H9 (cell line): ENCODE results near the gene TLX1. TPM values are rescaled to one million over a fixed set of nuclear protein-coding genes. Genes with fewer than 3 reads are reported as not detected.

Experiments
- DNase-seq: peaks from one replicate; pipeline ENCODE4 v3.0.0-alpha.2; 2017
- H2AFZ ChIP-seq: one replicate; pipeline ENCODE4 v1.6.1; 2013; ENCODE audit warnings: mild to moderate bottlenecking, low read length, control low read depth, moderate library complexity
- H2AK5ac ChIP-seq: 2 replicates; pipeline ENCODE4 v1.6.1; 2013; ENCODE audit warnings: low read length, control low read depth, mixed read lengths; ENCODE audit not compliant: insufficient read length
- H2BK120ac ChIP-seq: one replicate; pipeline ENCODE4 v1.6.1; 2013; ENCODE audit warnings: low read depth, mild to moderate bottlenecking, low read length, control low read depth, inconsistent platforms; ENCODE audit not compliant: poor library complexity, severe bottlenecking
- H2BK12ac ChIP-seq: 2 replicates; pipeline ENCODE4 v1.6.1; 2013; ENCODE audit warnings: low read length, control low read depth, mixed read lengths, low read depth; ENCODE audit not compliant: insufficient read length
- H2BK15ac ChIP-seq: 2 replicates; pipeline ENCODE4 v1.6.1; 2013; ENCODE audit warnings: low read depth, low read length, control low read depth
- H2BK20ac ChIP-seq: one replicate; pipeline ENCODE4 v1.6.1; 2013; ENCODE audit warnings: low read depth, mild to moderate bottlenecking, low read length, control low read depth, inconsistent platforms; ENCODE audit not compliant: poor library complexity, severe bottlenecking
- H2BK5ac ChIP-seq: 2 replicates; pipeline ENCODE4 v1.6.1; 2013; ENCODE audit warnings: low read length, control low read depth, mixed read lengths; ENCODE audit not compliant: insufficient read length
- H3K14ac ChIP-seq: 2 replicates; pipeline ENCODE4 v1.6.1; 2013; ENCODE audit warnings: low read length, control low read depth; ENCODE audit not compliant: insufficient read depth
- H3K18ac ChIP-seq: 2 replicates; pipeline ENCODE4 v1.6.1; 2013; ENCODE audit warnings: low read depth, mild to moderate bottlenecking, mixed read lengths, low read length, control low read depth; ENCODE audit not compliant: insufficient read length
- H3K23ac ChIP-seq: 2 replicates; pipeline ENCODE4 v1.6.1; 2013; ENCODE audit warnings: low read length, control low read depth, mixed read lengths, low read depth; ENCODE audit not compliant: insufficient read length
- H3K23me2 ChIP-seq: 2 replicates; pipeline ENCODE4 v1.6.1; 2013; ENCODE audit warnings: low read depth, mild to moderate bottlenecking, mixed read lengths, low read length, control low read depth; ENCODE audit not compliant: insufficient read length, poor library complexity, severe bottlenecking
- H3K27ac ChIP-seq: 2 replicates; pipeline ENCODE4 v1.5.1; 2013; ENCODE audit warnings: low read length, control low read depth, mixed read lengths, low read depth; ENCODE audit not compliant: insufficient read length
- H3K27me3 ChIP-seq: 2 replicates; pipeline ENCODE4 v1.6.1; 2013; ENCODE audit warnings: low read length, control low read depth, inconsistent platforms; ENCODE audit not compliant: insufficient read depth
- H3K4ac ChIP-seq: 2 replicates; pipeline ENCODE4 v1.6.1; 2013; ENCODE audit warnings: low read depth, mild to moderate bottlenecking, control low read depth, inconsistent platforms, low read length, moderate library complexity
- H3K4me1 ChIP-seq: 2 replicates; pipeline ENCODE4 v1.6.1; 2013; ENCODE audit warnings: low read length, control low read depth, inconsistent platforms; ENCODE audit not compliant: insufficient read depth
- H3K4me2 ChIP-seq: 2 replicates; pipeline ENCODE4 v1.6.1; 2013; ENCODE audit warnings: low read length, control low read depth, mixed read lengths; ENCODE audit not compliant: insufficient read length, insufficient read depth
- H3K56ac ChIP-seq: 2 replicates; pipeline ENCODE4 v1.6.1; 2013; ENCODE audit warnings: low read depth, mild to moderate bottlenecking, mixed read lengths, low read length, control low read depth; ENCODE audit not compliant: insufficient read length
- H3K79me1 ChIP-seq: 2 replicates; pipeline ENCODE4 v1.6.1; 2013; ENCODE audit warnings: low read depth, mild to moderate bottlenecking, moderate library complexity, low read length, control low read depth, inconsistent platforms; ENCODE audit not compliant: insufficient read depth, poor library complexity, severe bottlenecking
- H3K79me2 ChIP-seq: 2 replicates; pipeline ENCODE4 v1.6.1; 2013; ENCODE audit warnings: low read length, control low read depth, inconsistent platforms; ENCODE audit not compliant: insufficient read depth
- H3K9ac ChIP-seq: 2 replicates; pipeline ENCODE4 v1.6.1; 2013; ENCODE audit warnings: low read length, control low read depth, mixed read lengths; ENCODE audit not compliant: insufficient read length; ENCODE audit errors: extremely low read depth
- H3K9me3 ChIP-seq: one replicate; pipeline ENCODE4 v1.6.1; 2013; ENCODE audit warnings: low read depth, low read length, inconsistent platforms; ENCODE audit not compliant: control insufficient read depth
- H3T11ph ChIP-seq: one replicate; pipeline ENCODE4 v1.6.1; 2013; ENCODE audit warnings: mild to moderate bottlenecking, low read length, control low read depth, inconsistent platforms
- H4K20me1 ChIP-seq: one replicate; pipeline ENCODE4 v1.6.1; 2013; ENCODE audit not compliant: control insufficient read depth, insufficient read length, insufficient read depth
- H4K5ac ChIP-seq: 2 replicates; pipeline ENCODE4 v1.6.1; 2013; ENCODE audit warnings: low read depth, mild to moderate bottlenecking, mixed read lengths, low read length, control low read depth; ENCODE audit not compliant: insufficient read length
- H4K8ac ChIP-seq: replicated peaks from 2 replicates; pipeline ENCODE4 v1.6.1; 2013; ENCODE audit warnings: low read length, control low read depth, mixed read lengths, low read depth; ENCODE audit not compliant: insufficient read length
- H4K91ac ChIP-seq: 2 replicates; pipeline ENCODE4 v1.6.1; 2013; ENCODE audit warnings: low read depth, mild to moderate bottlenecking, moderate library complexity, mixed read lengths, low read length, control low read depth; ENCODE audit not compliant: insufficient read length
- H3K27ac Mint-ChIP-seq, 3 experiments: 2 replicates in 2 of 3; 3 replicates in 1 of 3; pipeline ENCODE4 v1.8.0; 2020 to 2021; ENCODE audit warnings: mixed read lengths in 3 of 3, mild to moderate bottlenecking in 1 of 3, moderate library complexity in 1 of 3
- H3K27me3 Mint-ChIP-seq: 2 replicates; pipeline ENCODE4 v1.8.0; 2021; ENCODE audit warnings: low read depth, mild to moderate bottlenecking, moderate library complexity, mixed read lengths
- H3K36me3 Mint-ChIP-seq, 3 experiments: 2 replicates in 2 of 3; 3 replicates in 1 of 3; pipeline ENCODE4 v1.8.0; 2020 to 2021; ENCODE audit warnings: low read depth in 3 of 3, mixed read lengths in 3 of 3; ENCODE audit not compliant: insufficient read depth in 1 of 3
- H3K4me1 Mint-ChIP-seq, 2 experiments: 2 replicates each; pipeline ENCODE4 v1.8.0; 2020; ENCODE audit warnings: mixed read lengths in 2 of 2
- H3K4me3 Mint-ChIP-seq, 2 experiments: 2 replicates in 1 of 2; 3 replicates in 1 of 2; pipeline ENCODE4 v1.8.0; 2020 to 2021; ENCODE audit warnings: mild to moderate bottlenecking in 2 of 2, mixed read lengths in 2 of 2, moderate library complexity in 1 of 2
- H3K9me3 Mint-ChIP-seq, 2 experiments: 2 replicates in 1 of 2; 3 replicates in 1 of 2; pipeline ENCODE4 v1.8.0; 2020; ENCODE audit warnings: mild to moderate bottlenecking in 2 of 2, mixed read lengths in 2 of 2, moderate library complexity in 1 of 2
- CTCF ChIP-seq: fragments of 200-600 bp; sonication (generic); conservative IDR thresholded peaks from 3 replicates; pipeline ENCODE4 v1.8.0; 2021; ENCODE audit warnings: antibody characterized with exemption, mild to moderate bottlenecking
- WGBS: extraction: QIAGEN DNeasy Blood & Tissue Kit; methylation state at CpG from one replicate; pipeline ENCODE4 v1.1.7; 2013; ENCODE audit warnings: missing lambda C conversion rate, low lambda C conversion rate, mixed read lengths; ENCODE audit not compliant: insufficient read length; ENCODE audit errors: extremely low coverage; 5-methylcytosine and 5-hydroxymethylcytosine counted together
- total RNA-seq: library from RNA; stranded (reverse); gene quantifications from 2 replicates; pipeline ENCODE4 v1.2.1, GENCODE V29; 2021

TLX1 gene
- total RNA-seq, 1 experiment from 2014 or later = not detected

- Histone ChIP-seq H3K79me2 (no peaks in the 10 kb centered on the region), H4K91ac (no peak overlapping the region), H3K56ac (no peak overlapping the region), H3K18ac (no peak overlapping the region), H3T11ph (no peak overlapping the region), H3K9me3 (no peaks in the 10 kb centered on the region), H3K9ac (no peak overlapping the region), H4K5ac (no peak overlapping the region), H3K27me3 (peaks cover 3% of the 10 kb centered on the region; the same call in 1 of the 2 replicates), H3K23me2 (no peaks in the 10 kb centered on the region), H2BK5ac (no peak overlapping the region), H2BK15ac (no peak overlapping the region), H3K4me2 (no peak overlapping the region), H2BK12ac (no peak overlapping the region), H2AK5ac (no peak overlapping the region), H2BK120ac (no peak overlapping the region), H3K79me1 (no peaks in the 10 kb centered on the region), H4K8ac (no peak overlapping the region), H2AFZ (no peak overlapping the region), H4K20me1 (no peaks in the 10 kb centered on the region), H3K4me1 (no peaks in the 10 kb centered on the region), H3K27ac (no peak overlapping the region), H3K4ac (no peak overlapping the region), H3K23ac (no peak overlapping the region), H3K14ac (no peak overlapping the region), H2BK20ac (no peak overlapping the region)
- no peak for TF ChIP-seq CTCF
- DNase-seq = no peak
- no CpG with 5 or more reads among the region's 3 CpGs for WGBS
- Mint-ChIP-seq H3K36me3 (no peaks in the 10 kb centered on the region), H3K9me3 (peaks cover 0 to 11% of the 10 kb centered on the region in 2 experiments; a peak in 4 of 5 replicates), H3K4me1 (peaks cover 12 to 22% of the 10 kb centered on the region in 2 experiments), H3K27me3 (peaks cover 85% of the 10 kb centered on the region), H3K27ac (no peak overlapping the region), H3K4me3 (no peak overlapping the region)
Measured at GRCh38 chr10:101162677-101163076, 31.6 kb downstream of the TLX1 start.
